SK-N-SH (cell line): Measurements from ENCODE around the gene KMT2E. TPM values are rescaled to one million over a fixed set of nuclear protein-coding genes. Genes with fewer than 3 reads are reported as not detected.

Experiments used
- CTCF ChIA-PET: fragments of 300-600, 350-600 bp; formaldehyde crosslinking; extraction: SDS; loops from one replicate; lab custom pipeline; 2021; lab: Yijun Ruan, JAX
- POLR2A ChIA-PET: fragments of 350-600 bp; sonication (Branson Sonifier 250); formaldehyde crosslinking; extraction: SDS; loops from one replicate; lab custom pipeline; 2020; ENCODE audit warnings: antibody characterized with exemption, inconsistent platforms; lab: Yijun Ruan, JAX
- DNase-seq: peaks from one replicate; pipeline ENCODE4 v3.0.0; 2012
- H2AFZ ChIP-seq: fragments of 200-600 bp; sonication (generic); 2 replicates; pipeline ENCODE4 v1.8.1; 2016; ENCODE audit warnings: antibody characterized with exemption, mild to moderate bottlenecking, low read depth
- H3F3A ChIP-seq: fragments of 200-600 bp; sonication (generic); replicated peaks from 2 replicates; pipeline ENCODE3; 2016; ENCODE audit warnings: antibody characterized with exemption, mild to moderate bottlenecking; ENCODE audit not compliant: insufficient read depth
- H3K27ac ChIP-seq, 2 experiments: fragments of 200-500 bp in 1 of 2; fragments of 200-600 bp in 1 of 2; sonication (Bioruptor generic) in 1 of 2; sonication (generic), shearing (Covaris generic) in 1 of 2; 2 replicates each; pipeline versions ENCODE4 v1.5.1 to v1.6.1; 2014 to 2016; ENCODE audit warnings: low read depth in 2 of 2, inconsistent platforms in 1 of 2, low read length in 1 of 2, mild to moderate bottlenecking in 1 of 2, mixed read lengths in 1 of 2
- H3K27me3 ChIP-seq: fragments of 200-600 bp; sonication (generic), shearing (Covaris generic); 2 replicates; pipeline ENCODE4 v1.6.1; 2016; ENCODE audit warnings: mixed run types; ENCODE audit not compliant: insufficient read depth
- H3K36me3 ChIP-seq, 2 experiments: fragments of 200-500 bp in 1 of 2; fragments of 200-600 bp in 1 of 2; sonication (Bioruptor generic) in 1 of 2; sonication (generic) in 1 of 2; replicated peaks in 1 of 2; 2 replicates each; pipeline versions ENCODE3 to v1.5.1; 2014 to 2016; ENCODE audit warnings: low read length in 1 of 2, mild to moderate bottlenecking in 1 of 2; ENCODE audit not compliant: insufficient read depth in 2 of 2, control insufficient read depth in 1 of 2
- H3K4me1 ChIP-seq, 2 experiments: fragments of 200-500 bp in 1 of 2; fragments of 200-600 bp in 1 of 2; sonication (Bioruptor generic) in 1 of 2; sonication (generic), shearing (Covaris generic) in 1 of 2; 2 replicates each; pipeline versions ENCODE4 v1.5.1 to v1.6.1; 2014 to 2016; ENCODE audit warnings: low read depth in 1 of 2, low read length in 1 of 2, mixed run types in 1 of 2; ENCODE audit not compliant: insufficient read depth in 2 of 2, control insufficient read depth in 1 of 2
- H3K4me2 ChIP-seq: fragments of 200-600 bp; sonication (generic), shearing (Covaris generic); 2 replicates; pipeline ENCODE4 v1.6.1; 2017; ENCODE audit warnings: mixed run types
- H3K4me3 ChIP-seq, 2 experiments: fragments of 200-500 bp in 1 of 2; fragments of 200-600 bp in 1 of 2; sonication (Bioruptor generic) in 1 of 2; sonication (generic), shearing (Covaris generic) in 1 of 2; 2 replicates each; pipeline versions ENCODE4 v1.5.1 to v1.8.1; 2014 to 2016; ENCODE audit warnings: low read depth in 2 of 2, inconsistent platforms in 1 of 2, low read length in 1 of 2, mild to moderate bottlenecking in 1 of 2, mixed read lengths in 1 of 2, moderate library complexity in 1 of 2
- H3K79me2 ChIP-seq: fragments of 200-600 bp; sonication (generic); 2 replicates; pipeline ENCODE4 v1.8.1; 2017; ENCODE audit warnings: mild to moderate bottlenecking; ENCODE audit not compliant: insufficient read depth
- H3K9ac ChIP-seq: fragments of 200-600 bp; sonication (generic); 2 replicates; pipeline ENCODE4 v1.6.1; 2017; ENCODE audit warnings: mixed run types
- H3K9me2 ChIP-seq: fragments of 200-600 bp; sonication (generic); 2 replicates; pipeline ENCODE4 v1.6.1; 2017; ENCODE audit warnings: mixed run types
- H3K9me3 ChIP-seq: fragments of 200-600 bp; sonication (generic); 2 replicates; pipeline ENCODE4 v1.6.1; 2017; ENCODE audit warnings: mixed run types, mild to moderate bottlenecking, moderate library complexity
- H4K20me1 ChIP-seq: fragments of 200-600 bp; sonication (generic); 2 replicates; pipeline ENCODE4 v1.6.1; 2017; ENCODE audit warnings: mild to moderate bottlenecking, mixed run types; ENCODE audit not compliant: insufficient read depth
- FOSL2 ChIP-seq: IDR thresholded peaks from 2 replicates; pipeline ENCODE4 v1.4.0; 2012; ENCODE audit warnings: low read depth, mild to moderate bottlenecking, moderate library complexity, borderline replicate concordance
- FOXM1 ChIP-seq: IDR thresholded peaks from 2 replicates; pipeline ENCODE4 v1.4.0; 2012; ENCODE audit warnings: low read depth, mild to moderate bottlenecking
- GATA2 ChIP-seq: sonication (generic); formaldehyde crosslinking; IDR thresholded peaks from 2 replicates; pipeline ENCODE4 v1.5.0; 2020; ENCODE audit warnings: mild to moderate bottlenecking, missing genetic modification reagents
- JUND ChIP-seq: IDR thresholded peaks from 2 replicates; pipeline ENCODE4 v1.4.0; 2012
- MEF2A ChIP-seq: IDR thresholded peaks from 2 replicates; pipeline ENCODE4 v1.4.0; 2012; ENCODE audit warnings: low read depth, borderline replicate concordance
- MXI1 ChIP-seq: IDR thresholded peaks from 2 replicates; pipeline ENCODE4 v1.6.1; 2012; ENCODE audit warnings: mild to moderate bottlenecking, low read depth, low read length, improper control_type of control experiment
- NFIC ChIP-seq: IDR thresholded peaks from 2 replicates; pipeline ENCODE4 v1.4.0; 2012; ENCODE audit warnings: borderline replicate concordance
- NRF1 ChIP-seq: IDR thresholded peaks from 2 replicates; pipeline ENCODE4 v1.6.1; 2012; ENCODE audit warnings: low read depth, mild to moderate bottlenecking, low read length
- RAD21 ChIP-seq: IDR thresholded peaks from 2 replicates; pipeline ENCODE4 v1.6.1; 2012; ENCODE audit warnings: mild to moderate bottlenecking, low read length
- RFX5 ChIP-seq: IDR thresholded peaks from 2 replicates; pipeline ENCODE4 v1.6.1; 2012; ENCODE audit warnings: mild to moderate bottlenecking, improper control_type of control experiment, low read length
- RXRA ChIP-seq: IDR thresholded peaks from 2 replicates; pipeline ENCODE4 v1.4.0; 2012; ENCODE audit warnings: low read depth, mild to moderate bottlenecking, borderline replicate concordance
- SIN3A ChIP-seq: IDR thresholded peaks from 2 replicates; pipeline ENCODE4 v1.6.1; 2012; ENCODE audit warnings: low read depth, mild to moderate bottlenecking, low read length, moderate library complexity, borderline replicate concordance
- SMC3 ChIP-seq: IDR thresholded peaks from 2 replicates; pipeline ENCODE4 v1.6.1; 2012; ENCODE audit warnings: low read depth, low read length, improper control_type of control experiment
- TCF12 ChIP-seq: IDR thresholded peaks from 2 replicates; pipeline ENCODE4 v1.4.0; 2012
- YY1 ChIP-seq: IDR thresholded peaks from 2 replicates; pipeline ENCODE4 v1.4.0; 2012; ENCODE audit warnings: low read depth, mild to moderate bottlenecking
- WGBS: methylation state at CpG from one replicate; pipeline ENCODE4 v1.1.6; 2017; ENCODE audit warnings: low lambda C conversion rate; 5-methylcytosine and 5-hydroxymethylcytosine counted together
- polyA plus RNA-seq, 3 experiments: library from polyadenylated mRNA; depleted of rRNA; stranded (reverse); fragments of >200 nt; gene quantifications; 2 replicates each; pipeline ENCODE4 v1.2.3, GENCODE V29; 2012
- TF ChIP-seq, protein P1 (sequence below): fragments of 150-350 bp; IDR thresholded peaks from 2 replicates; pipeline ENCODE4 v1.6.1; 2016; ENCODE audit warnings: mild to moderate bottlenecking, low read depth, low read length
- TF ChIP-seq, protein P2 (sequence below): IDR thresholded peaks from 2 replicates; pipeline ENCODE4; 2012

KMT2E gene
- polyA plus RNA-seq, 1 of the 3 experiments (the other 2 are of a cell fraction), result 6.4 TPM

DNA sequence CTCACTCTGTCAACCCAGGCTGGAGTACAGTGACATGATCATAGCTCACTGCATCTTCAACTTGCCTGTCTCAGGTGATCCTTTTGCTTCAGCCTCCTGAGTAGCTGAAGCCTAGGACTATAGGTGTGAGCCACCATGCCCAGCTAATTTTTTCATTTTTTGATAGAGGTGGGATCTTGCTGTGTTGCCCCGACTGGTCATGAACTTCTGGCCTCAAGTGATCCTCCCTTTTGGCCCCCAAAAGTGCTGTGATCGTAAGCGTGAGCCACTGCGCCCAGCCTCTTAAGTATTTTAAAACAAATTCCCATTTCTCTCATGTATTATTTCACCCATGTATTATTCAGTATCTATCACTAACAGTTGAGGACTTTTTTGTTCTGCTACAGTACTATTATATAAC is 43.5 kb downstream of the KMT2E start:
- Histone ChIP-seq H3K9ac (no peak overlapping the region), H2AFZ (no peak overlapping the region), H3K4me1 (peaks cover 2 to 12% of the 10 kb centered on the region in 2 experiments; a peak in 2 of 4 replicates), H3K36me3 (peaks cover 34 to 63% of the 10 kb centered on the region in 2 experiments), H4K20me1 (peaks cover 87% of the 10 kb centered on the region), H3K4me3 (no peak overlapping the region), H3K27ac (no peak overlapping the region), H3K4me2 (no peak overlapping the region), H3K79me2 (peaks cover 99% of the 10 kb centered on the region), H3F3A (peaks cover 7% of the 10 kb centered on the region), H3K9me3 (no peaks in the 10 kb centered on the region), H3K27me3 (no peaks in the 10 kb centered on the region), H3K9me2 (no peaks in the 10 kb centered on the region)
- CTCF ChIA-PET, result interaction anchor here (1.0 to 1.1 kb wide), 3 partner anchors 15 to 21 kb away, joined by 3 read pairs; no protein-coding TSS in a partner anchor
- no peak for DNase-seq
- TF ChIP-seq MXI1 (no peak), YY1 (no peak), SMC3 (no peak), FOXM1 (no peak), RAD21 (no peak), JUND (no peak), SIN3A (no peak)
- TF ChIP-seq, protein P1, sequence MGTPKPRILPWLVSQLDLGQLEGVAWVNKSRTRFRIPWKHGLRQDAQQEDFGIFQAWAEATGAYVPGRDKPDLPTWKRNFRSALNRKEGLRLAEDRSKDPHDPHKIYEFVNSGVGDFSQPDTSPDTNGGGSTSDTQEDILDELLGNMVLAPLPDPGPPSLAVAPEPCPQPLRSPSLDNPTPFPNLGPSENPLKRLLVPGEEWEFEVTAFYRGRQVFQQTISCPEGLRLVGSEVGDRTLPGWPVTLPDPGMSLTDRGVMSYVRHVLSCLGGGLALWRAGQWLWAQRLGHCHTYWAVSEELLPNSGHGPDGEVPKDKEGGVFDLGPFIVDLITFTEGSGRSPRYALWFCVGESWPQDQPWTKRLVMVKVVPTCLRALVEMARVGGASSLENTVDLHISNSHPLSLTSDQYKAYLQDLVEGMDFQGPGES, result no peak
- TF ChIP-seq, protein P2, sequence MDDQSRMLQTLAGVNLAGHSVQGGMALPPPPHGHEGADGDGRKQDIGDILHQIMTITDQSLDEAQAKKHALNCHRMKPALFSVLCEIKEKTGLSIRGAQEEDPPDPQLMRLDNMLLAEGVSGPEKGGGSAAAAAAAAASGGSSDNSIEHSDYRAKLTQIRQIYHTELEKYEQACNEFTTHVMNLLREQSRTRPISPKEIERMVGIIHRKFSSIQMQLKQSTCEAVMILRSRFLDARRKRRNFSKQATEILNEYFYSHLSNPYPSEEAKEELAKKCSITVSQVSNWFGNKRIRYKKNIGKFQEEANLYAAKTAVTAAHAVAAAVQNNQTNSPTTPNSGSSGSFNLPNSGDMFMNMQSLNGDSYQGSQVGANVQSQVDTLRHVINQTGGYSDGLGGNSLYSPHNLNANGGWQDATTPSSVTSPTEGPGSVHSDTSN, result no peak
- POLR2A ChIA-PET, result no interaction called here
- 92% methylated on average over 4 of the region's 4 CpGs for WGBS

DNA sequence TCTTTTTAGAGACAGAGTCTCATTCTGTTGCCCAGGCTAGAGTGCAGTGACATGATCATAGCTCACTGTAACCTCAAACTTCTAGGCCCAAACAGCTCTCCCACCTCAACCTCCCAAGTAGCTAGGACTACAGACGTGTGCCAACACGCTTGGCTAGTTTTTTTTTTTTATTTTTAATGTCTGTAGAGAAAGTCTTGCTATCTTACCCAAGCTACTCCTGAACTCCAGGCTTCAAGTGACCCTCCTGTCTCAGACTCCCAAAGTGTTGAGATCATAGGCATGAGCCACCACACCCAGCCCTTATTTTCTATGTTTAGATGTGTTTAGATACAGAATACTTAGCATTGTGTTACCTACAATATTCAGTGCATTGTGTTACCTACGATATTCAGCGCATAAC is 46.4 kb downstream of the KMT2E start:
- no peak overlapping the region for H3K9ac ChIP-seq
- peaks cover 72% of the 10 kb centered on the region for H4K20me1 ChIP-seq
- H3F3A ChIP-seq, result peaks cover 14% of the 10 kb centered on the region
- peaks cover 59 to 69% of the 10 kb centered on the region in 2 experiments for H3K36me3 ChIP-seq
- H3K9me3 ChIP-seq, result no peaks in the 10 kb centered on the region
- ChIA-PET POLR2A (interaction anchor here (1.1 kb wide), 1 partner anchor 47 kb away, joined by 4 read pairs; the partner anchor contains the start of gene KMT2E), CTCF (interaction anchor here (2.3 kb wide), 1 partner anchor 10 kb away, joined by 6 read pairs; no protein-coding TSS in a partner anchor)
- no peaks in the 10 kb centered on the region for H3K27me3 ChIP-seq
- no peak overlapping the region for H3K4me2 ChIP-seq
- H3K79me2 ChIP-seq, result peaks cover 100% of the 10 kb centered on the region
- TF ChIP-seq GATA2 (CRISPR knock-in tag) (no peak), JUND (no peak), YY1 (no peak)
- WGBS, result 100% methylated on average over 4 of the region's 4 CpGs
- no peak overlapping the region for H3K4me3 ChIP-seq
- H3K4me1 ChIP-seq, result peaks cover 2 to 12% of the 10 kb centered on the region in 2 experiments; a peak in 2 of 4 replicates
- DNase-seq, result no peak
- H2AFZ ChIP-seq, result no peak overlapping the region
- H3K27ac ChIP-seq, result no peak overlapping the region
- no peaks in the 10 kb centered on the region for H3K9me2 ChIP-seq

- no peak overlapping the region for H3K4me2 ChIP-seq
- H3K9me3 ChIP-seq, result no peaks in the 10 kb centered on the region
- H3K4me1 ChIP-seq, result peaks cover 2 to 12% of the 10 kb centered on the region in 2 experiments; a peak in 2 of 4 replicates
- H3K27me3 ChIP-seq, result no peaks in the 10 kb centered on the region
- H3K79me2 ChIP-seq, result peaks cover 100% of the 10 kb centered on the region
- H3K27ac ChIP-seq, result no peak overlapping the region; a peak in 1 of 4 replicates
- POLR2A ChIA-PET, result no interaction called here
- H4K20me1 ChIP-seq, result peaks cover 68% of the 10 kb centered on the region
- no peak overlapping the region for H2AFZ ChIP-seq
- CTCF ChIA-PET, result no interaction called here
- WGBS, result 87% methylated on average over 3 of the region's 3 CpGs
- peaks cover 64 to 69% of the 10 kb centered on the region in 2 experiments for H3K36me3 ChIP-seq
- peaks cover 14% of the 10 kb centered on the region for H3F3A ChIP-seq
- no peak for DNase-seq
- no peak overlapping the region for H3K9ac ChIP-seq
- no peak overlapping the region for H3K4me3 ChIP-seq
- no peaks in the 10 kb centered on the region for H3K9me2 ChIP-seq
- no peak for TF ChIP-seq RFX5
- TF ChIP-seq SIN3A, result no peak
- TF ChIP-seq, protein P2, result no peak
- TF ChIP-seq FOXM1, result no peak
- TF ChIP-seq FOSL2, result no peak
- TF ChIP-seq MEF2A, result no peak
- TF ChIP-seq RXRA, result no peak
- TF ChIP-seq NFIC, result no peak
- no peak for TF ChIP-seq NRF1
- TF ChIP-seq, protein P1, result no peak
- no peak for TF ChIP-seq TCF12
Measured at GRCh38 chr7:105060923-105061322, 46.9 kb downstream of the KMT2E start.
